GM21737 (cell line): ENCODE results near the gene TRAPPC8.
"Not testable (repeated sequence)": the region's sequence is repeated elsewhere in the genome, so short reads cannot be mapped to it uniquely, and the experiment has no call there.

ENCODE experiments used
- ATAC-seq: cut with Tn5 transposase; IDR thresholded peaks from one replicate; pipeline ENCODE4 v1.9.1; 2021; ENCODE audit warnings: mild to moderate bottlenecking, moderate library complexity; ENCODE audit not compliant: unreplicated experiment

Gene TRAPPC8

GRCh38 chr18:31877900-31878299 lies 65.0 kb downstream of the TRAPPC8 start:
- ATAC-seq = no peak

DNA sequence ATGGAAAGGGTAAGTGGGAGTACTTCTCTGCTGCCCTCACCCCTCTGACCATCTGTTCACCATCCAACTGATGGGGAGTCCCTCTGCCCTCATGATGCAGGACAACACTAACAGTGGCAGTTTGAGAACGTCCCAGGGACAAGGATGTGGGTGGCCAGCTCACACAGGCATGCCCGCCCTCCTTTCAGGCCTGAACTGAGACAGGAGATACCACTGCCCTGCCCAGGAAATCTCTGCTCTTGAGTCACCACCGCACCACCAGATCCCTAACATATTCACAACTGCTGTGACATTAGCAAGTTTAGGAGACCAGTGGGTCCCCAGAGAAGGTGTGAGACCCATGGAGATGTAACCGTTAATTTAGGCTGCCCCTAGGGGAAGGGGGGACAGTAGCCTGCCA lies 66.2 kb downstream of the TRAPPC8 start:
- no peak for ATAC-seq

DNA sequence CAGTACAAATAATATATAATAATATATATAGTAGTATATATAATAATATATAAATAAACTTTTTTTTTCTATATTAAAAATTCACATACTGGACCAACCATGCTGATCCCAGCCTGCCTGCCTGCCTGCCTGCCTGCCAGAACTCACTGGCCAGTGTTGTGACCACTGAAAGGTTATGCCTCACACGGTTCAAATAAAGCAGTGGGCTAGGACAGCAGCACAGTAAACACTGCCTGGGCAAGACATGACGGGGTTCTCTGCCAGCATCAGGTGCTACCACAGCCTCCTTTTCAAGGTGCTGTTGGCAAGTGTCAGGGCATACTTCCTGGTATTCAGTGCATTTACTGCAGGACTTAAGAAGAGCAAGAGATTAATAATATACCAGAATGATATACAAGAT lies 67.6 kb downstream of the TRAPPC8 start:
- ATAC-seq = no peak

- ATAC-seq = no peak
These were observed 79.8 kb downstream of the TRAPPC8 start for GRCh38 chr18:31863103-31863502.

- no peak for ATAC-seq
These were observed 82.4 kb downstream of the TRAPPC8 start for GRCh38 chr18:31860488-31860887.

- ATAC-seq = no peak
These were observed 85.3 kb downstream of the TRAPPC8 start for GRCh38 chr18:31857526-31858106.

DNA sequence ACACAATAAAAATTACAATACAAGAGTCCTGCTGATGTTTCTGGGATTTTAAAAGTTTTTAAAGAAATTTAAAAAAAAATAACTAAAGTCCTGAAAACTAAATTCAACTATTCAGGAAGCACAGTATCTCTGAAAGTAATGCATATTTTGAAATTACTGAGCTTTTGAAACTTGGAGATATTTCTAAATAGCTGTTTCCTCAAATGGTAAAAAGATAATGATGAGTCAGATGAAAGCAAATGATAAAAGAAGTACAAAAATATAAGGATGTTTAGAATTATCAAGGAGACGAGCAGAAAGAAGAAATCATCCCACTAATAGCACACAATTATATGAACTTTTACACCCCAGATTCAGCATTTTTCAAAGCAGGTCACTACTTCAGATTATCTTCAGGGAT lies 92.1 kb downstream of the TRAPPC8 start:
- no peak for ATAC-seq

DNA sequence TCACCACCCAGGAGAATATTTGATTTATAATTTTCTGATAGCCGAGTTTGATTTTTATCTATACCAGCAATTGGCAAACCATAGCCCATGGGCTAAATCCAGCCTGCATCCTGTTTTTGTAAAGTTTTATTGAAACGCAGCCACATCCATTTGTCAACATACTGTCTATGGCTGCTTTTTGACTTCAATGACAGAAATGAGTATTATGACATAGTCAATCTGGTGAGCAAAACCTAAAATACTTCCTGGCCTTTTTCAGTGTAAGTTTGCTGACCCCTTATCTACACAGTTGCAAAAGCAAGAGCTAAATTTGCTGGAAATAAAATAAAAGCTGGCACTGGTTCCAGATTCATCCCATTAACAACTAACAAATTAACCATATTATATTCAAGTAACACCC lies 102.4 kb downstream of the TRAPPC8 start:
- no peak for ATAC-seq

DNA sequence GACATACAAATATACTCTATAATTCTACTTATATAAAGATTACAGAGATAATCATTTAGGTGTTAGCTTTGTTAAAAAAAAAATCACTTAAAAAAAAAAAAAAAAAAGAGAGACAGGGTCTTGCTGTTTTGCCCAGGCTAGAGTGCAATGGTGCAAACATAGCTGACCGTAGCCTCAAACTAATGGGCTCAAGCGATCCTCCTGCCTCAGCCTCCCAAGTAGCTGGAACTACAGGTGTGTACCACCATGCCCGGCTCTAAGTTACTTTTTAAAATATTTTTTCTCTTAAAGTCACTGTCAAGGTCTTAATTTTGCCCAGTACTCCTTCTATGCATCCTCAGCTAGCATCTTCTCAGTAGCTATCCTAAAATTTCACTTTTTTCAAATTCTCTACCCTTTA lies 105.0 kb downstream of the TRAPPC8 start:
- no peak for ATAC-seq

DNA sequence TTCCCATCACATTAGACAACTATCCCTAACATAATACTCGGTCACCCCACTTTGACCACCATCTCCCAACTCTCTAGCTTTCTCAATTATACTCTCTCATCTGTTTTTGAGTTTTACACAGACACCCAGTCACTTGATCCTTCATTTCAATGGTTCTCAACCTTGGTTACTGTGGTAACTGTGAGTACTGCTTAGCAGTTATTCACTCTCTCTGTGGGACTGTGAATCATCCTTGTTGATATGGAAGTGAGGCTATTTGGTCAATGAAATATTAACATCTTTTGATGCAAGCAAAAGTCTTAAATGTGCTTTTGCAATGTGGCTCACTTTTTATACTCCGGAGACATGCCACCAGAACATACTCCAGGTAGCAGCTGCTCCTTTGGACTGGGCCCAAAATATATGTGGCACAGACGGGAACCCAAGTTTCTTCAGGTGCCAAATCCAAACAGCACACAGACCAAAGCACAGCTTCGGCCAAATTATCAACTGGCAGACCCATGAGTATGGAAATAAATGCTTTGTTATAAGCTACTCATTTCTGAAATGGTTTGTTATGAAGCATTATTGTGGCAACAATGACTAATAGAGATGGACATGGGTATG lies 107.3 kb downstream of the TRAPPC8 start:
- no peak for ATAC-seq

DNA sequence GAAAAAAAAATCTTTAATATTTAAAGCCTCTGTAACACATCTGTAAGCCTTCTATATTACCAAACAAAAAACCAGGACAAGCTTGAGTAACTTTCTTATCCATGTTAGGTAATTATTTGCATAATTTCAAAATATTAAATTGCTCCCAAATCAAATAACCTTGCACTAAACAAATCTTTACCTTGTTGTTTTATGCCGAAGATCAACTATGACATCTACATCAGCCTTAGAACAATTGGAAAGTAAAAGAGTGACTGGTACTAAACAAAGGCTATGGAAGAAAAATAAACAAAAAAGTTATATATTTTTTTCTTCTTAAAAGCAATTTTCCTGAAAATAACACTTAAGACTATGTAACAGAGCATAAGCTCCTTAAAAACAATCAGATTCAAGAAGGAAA lies 111.0 kb downstream of the TRAPPC8 start:
- no peak for ATAC-seq

DNA sequence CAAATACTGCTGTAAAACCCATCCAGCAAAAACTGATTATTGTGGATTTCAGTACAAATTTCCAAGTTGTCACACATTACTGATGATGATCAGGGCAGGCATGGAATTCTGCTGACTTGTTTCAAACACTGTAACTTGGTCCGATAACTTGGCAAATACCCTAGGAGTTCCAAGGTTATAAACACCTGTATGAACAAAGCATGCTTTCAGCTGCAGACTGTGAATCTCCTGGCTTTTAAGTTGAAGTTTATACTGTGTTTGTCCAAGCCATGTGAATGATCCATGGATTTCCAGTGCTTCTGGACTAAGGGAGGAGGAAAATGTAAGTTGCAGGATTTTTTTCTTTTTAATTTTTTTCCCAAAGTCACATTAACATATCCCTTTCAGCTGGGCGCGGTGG lies 112.2 kb downstream of the TRAPPC8 start:
- no peak for ATAC-seq

DNA sequence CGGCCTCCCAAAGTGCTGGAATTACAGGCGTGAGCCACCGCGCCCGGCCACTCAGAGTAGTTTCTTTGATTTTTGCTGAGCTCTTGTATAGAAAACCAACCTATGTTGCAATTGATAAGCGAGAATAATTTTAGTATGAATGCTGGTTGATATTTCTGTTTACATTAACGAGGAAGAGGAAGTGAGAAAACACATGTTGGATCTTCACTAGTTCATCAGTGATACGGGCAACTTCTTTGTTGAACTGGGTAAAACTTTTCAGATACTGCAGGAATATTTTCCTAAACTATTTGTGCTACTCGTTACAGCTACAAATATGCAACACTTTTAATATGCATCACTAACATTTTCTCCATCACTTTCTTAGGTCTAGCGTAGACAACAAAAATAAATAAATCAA lies 114.3 kb downstream of the TRAPPC8 start:
- no peak for ATAC-seq

- not testable (repeated sequence) for ATAC-seq
These were observed 116.1 kb downstream of the TRAPPC8 start for GRCh38 chr18:31826673-31827325.

- no peak for ATAC-seq
These were observed 117.2 kb downstream of the TRAPPC8 start for GRCh38 chr18:31825772-31826171.

DNA sequence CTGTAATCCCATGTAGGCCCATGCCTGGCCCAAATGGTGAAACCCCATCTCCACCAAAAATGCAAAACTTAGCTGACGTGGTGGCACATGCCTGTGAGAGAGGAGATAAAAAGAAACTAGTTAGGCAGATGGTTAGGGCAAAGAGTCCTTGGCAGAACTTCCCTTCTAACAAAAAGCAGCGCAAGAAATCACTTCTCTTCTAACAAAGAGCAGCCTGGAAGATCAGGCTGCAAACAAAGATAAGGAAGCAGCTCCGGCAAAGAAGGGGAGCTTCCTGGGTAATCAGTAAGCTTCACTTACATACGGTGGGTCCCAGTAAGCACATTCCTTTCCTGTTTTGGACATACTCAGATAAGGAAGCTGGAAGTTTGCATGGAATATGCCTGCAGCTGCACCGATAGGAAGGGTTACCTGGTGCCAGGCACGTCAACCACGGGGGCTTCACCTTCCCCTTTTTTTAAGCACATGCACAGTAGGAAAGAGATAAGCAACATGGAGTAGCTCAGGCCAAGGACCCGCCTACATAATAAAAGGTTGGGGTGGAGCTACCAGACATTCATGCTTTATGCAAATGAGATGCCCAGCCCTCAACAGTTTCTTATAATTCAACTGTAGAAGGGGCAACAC lies 121.3 kb downstream of the TRAPPC8 start:
- ATAC-seq = no peak

DNA sequence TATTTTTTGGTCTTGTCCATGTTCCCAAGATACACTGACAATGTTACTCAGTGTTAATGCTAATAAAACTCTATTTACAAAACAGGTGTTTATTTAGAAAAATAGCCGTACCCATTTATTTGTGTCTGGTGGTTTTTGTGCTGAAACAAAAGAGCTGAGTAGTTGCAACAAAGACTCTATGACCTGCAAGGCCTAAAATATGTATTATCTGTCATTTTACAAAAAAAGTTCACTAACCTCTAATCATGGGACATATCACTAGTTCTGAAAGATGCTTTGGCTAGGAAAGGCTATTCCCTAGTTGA lies 123.1 kb downstream of the TRAPPC8 start:
- no peak for ATAC-seq

DNA sequence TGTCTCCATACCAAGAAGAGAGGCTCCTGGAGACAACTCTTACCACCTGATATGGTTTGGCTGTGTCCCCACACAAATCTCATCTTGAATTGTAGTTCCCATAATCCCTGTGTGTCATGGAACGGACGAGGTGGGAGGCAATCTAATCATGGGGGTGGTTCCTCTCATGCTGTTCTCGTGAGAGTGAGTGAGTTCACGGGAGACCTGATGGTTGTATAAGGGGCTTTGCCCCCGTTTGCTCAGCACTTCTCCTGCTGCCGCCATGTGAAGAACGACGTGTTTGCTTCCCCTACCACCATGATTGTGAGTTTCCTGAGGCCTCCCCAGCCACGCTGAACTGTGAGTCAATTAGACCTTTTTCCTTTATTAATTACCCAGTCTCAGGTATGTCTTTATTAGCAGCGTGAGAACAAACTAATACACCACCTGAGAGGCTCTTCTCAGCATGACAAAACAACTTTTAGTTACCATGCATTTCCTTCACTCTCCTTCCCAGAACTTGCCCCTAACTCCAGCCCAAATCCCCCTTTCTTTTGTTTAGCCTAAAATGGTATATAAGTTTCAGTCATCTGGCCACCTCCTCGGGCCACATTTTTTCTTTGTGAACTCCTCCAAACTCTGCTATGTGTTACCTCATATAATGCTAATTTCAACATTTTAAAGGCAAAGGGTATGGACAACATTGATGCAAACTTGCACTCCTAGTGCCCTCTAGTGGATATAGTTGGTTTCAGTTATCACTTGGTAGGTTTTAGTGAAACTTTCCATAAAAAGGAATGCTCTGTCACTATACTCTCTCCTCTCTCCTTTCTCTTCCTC lies 123.6 kb downstream of the TRAPPC8 start:
- ATAC-seq = no peak

DNA sequence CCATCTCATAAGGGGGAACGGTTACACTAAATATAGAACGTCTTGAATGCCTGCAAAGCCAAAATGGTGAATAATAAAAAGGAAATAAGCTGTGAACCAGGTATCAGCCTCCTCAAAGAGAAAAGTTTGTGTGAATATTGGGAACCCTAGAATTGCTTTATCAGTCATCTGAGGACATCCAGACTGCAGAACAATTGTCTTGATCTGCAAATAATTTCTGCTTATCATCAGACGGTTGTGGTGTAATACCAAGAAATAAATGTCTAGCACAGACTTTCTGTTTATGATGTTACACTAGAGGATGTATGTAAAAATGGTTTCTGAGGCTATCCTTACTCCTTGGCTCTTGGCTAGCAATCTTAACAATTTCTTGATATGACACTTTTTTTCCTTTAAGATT lies 128.8 kb downstream of the TRAPPC8 start:
- ATAC-seq = no peak

GRCh38 chr18:31810336-31811130 lies 132.4 kb downstream of the TRAPPC8 start:
- ATAC-seq = not testable (repeated sequence)

- not testable (repeated sequence) for ATAC-seq
These were observed 133.9 kb downstream of the TRAPPC8 start for GRCh38 chr18:31809049-31809448.
